Spleen (tissue), 7 donors: Measurements from ENCODE around the gene RPS6KA6.

Experiments
- POLR2A ChIP-seq, 3 donors: fragments of 450-650 bp; IDR thresholded peaks; one replicate each; pipeline ENCODE4 v1.5.1; 2017; ENCODE audit warnings: antibody characterized with exemption in 3 of 3, mild to moderate bottlenecking in 1 of 3
- TF ChIP-seq, protein P1 (sequence below), 11 experiments: fragments of 200-600 bp in 7 of 11; fragments of 450-650 bp in 4 of 11; sonication (generic) in 4 of 11; IDR thresholded peaks in 8 of 11; conservative IDR thresholded peaks in 3 of 11; 1 replicate in 7 of 11; 2 replicates in 4 of 11; pipeline versions ENCODE4 v1.4.0 to v1.8.0; 2016 to 2021; ENCODE audit warnings: antibody characterized with exemption in 11 of 11, inconsistent platforms in 4 of 11, mild to moderate bottlenecking in 1 of 11
- donor health status: DM: no; HTN: no; CAD: no; lungs with moderate emphysema.
- donor health status: DM: no; HTN: no; CAD: no.
- donor health status: DM: no; HTN: no; CAD: no.

DNA sequence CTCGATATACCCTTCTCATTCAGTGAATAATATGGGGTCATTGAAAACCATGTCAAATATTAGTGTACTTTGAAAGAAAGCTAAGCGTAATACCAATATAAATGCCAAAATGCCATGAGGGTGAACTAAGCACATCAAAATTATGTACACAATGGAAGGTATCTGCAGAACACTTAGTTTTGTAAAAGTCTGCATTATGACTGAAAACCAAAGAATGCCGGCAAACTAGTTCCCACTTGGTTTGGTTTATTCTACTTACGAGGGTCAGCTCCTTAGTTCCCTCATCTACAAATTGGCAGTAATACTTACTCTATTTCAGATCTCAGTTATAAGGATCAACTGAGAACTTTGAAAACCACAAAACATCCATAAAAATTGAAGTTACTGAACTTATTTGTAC is 27.3 kb downstream of the RPS6KA6 start:
- TF ChIP-seq, protein P1, sequence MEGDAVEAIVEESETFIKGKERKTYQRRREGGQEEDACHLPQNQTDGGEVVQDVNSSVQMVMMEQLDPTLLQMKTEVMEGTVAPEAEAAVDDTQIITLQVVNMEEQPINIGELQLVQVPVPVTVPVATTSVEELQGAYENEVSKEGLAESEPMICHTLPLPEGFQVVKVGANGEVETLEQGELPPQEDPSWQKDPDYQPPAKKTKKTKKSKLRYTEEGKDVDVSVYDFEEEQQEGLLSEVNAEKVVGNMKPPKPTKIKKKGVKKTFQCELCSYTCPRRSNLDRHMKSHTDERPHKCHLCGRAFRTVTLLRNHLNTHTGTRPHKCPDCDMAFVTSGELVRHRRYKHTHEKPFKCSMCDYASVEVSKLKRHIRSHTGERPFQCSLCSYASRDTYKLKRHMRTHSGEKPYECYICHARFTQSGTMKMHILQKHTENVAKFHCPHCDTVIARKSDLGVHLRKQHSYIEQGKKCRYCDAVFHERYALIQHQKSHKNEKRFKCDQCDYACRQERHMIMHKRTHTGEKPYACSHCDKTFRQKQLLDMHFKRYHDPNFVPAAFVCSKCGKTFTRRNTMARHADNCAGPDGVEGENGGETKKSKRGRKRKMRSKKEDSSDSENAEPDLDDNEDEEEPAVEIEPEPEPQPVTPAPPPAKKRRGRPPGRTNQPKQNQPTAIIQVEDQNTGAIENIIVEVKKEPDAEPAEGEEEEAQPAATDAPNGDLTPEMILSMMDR (IDR thresholded peaks at IDR 0.05 in 8 of 11, conservative IDR thresholded peaks at IDR 0.05 in 3 of 11), result no peak
- no peak for TF ChIP-seq POLR2A (IDR thresholded peaks at IDR 0.05)
